Prostate gland (tissue), 2 donors: ENCODE results near the gene CFAP92.

ENCODE experiments used
- POLR2A ChIP-seq: fragments of 450-650 bp; IDR thresholded peaks from one replicate; pipeline ENCODE4 v1.6.1; 2016; ENCODE audit warnings: antibody characterized with exemption, mild to moderate bottlenecking
- POLR2AphosphoS5 ChIP-seq: sonication (generic); formaldehyde crosslinking; IDR thresholded peaks from one replicate; pipeline ENCODE4 v1.6.1; 2017; ENCODE audit warnings: antibody characterized with exemption
- TF ChIP-seq, protein P1 (sequence below), 4 experiments: fragments of 200-600 bp in 2 of 4; fragments of 450-650 bp in 2 of 4; sonication (generic) in 2 of 4; IDR thresholded peaks; 1 replicate in 3 of 4; 2 replicates in 1 of 4; pipeline ENCODE4 v1.5.1; 2016 to 2019; ENCODE audit warnings: antibody characterized with exemption in 4 of 4, mild to moderate bottlenecking in 2 of 4, moderate library complexity in 2 of 4

DNA sequence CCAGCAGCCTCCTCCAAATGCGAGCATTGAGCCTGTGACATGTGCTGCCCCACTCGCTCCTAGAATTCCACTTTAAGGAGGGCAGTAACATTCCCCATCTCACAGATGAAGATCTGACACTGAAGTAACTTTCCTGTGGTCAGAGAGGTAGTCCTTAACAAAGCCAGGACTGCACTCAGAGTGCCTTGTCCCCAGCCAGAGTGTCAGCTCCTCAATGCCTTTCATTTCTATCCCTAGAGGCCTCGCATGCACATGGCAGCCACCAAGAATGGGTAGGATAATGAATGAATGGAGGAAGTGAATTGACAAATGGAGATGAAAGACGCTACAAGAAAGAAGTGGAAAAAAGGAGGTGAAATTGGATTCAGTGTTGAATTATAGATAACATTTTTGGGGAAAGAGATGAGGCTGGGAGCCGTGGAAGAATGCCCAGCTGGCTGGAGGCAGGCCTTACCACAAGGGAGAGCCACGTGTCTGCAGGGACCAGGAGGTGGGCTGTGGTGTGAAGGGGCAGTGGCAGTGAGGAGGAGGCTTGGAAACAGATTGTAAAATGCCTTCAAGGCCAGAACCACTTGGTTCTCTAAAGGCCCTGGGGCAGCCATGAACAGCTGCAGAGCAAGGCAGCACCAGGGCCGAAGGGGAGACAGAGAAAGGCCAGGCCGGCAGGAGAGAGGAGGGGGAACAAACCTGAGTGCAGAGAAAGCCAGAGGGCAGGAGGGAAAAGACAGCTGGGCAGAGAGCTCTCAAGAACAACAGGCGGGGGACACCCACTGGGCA, 10.4 kb downstream of the CFAP92 start:
- TF ChIP-seq POLR2AphosphoS5 (no peak), POLR2A (no peak)
- TF ChIP-seq, protein P1, sequence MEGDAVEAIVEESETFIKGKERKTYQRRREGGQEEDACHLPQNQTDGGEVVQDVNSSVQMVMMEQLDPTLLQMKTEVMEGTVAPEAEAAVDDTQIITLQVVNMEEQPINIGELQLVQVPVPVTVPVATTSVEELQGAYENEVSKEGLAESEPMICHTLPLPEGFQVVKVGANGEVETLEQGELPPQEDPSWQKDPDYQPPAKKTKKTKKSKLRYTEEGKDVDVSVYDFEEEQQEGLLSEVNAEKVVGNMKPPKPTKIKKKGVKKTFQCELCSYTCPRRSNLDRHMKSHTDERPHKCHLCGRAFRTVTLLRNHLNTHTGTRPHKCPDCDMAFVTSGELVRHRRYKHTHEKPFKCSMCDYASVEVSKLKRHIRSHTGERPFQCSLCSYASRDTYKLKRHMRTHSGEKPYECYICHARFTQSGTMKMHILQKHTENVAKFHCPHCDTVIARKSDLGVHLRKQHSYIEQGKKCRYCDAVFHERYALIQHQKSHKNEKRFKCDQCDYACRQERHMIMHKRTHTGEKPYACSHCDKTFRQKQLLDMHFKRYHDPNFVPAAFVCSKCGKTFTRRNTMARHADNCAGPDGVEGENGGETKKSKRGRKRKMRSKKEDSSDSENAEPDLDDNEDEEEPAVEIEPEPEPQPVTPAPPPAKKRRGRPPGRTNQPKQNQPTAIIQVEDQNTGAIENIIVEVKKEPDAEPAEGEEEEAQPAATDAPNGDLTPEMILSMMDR (IDR thresholded peaks at IDR 0.05), result no peak
